GM19438 (cell line): ENCODE measurements around the gene SMAD6.
A peak's percentile ranks its signal among the peaks of the same experiment; 100 is the strongest.
"Not testable (repeated sequence)": the region's sequence is repeated elsewhere in the genome, so short reads cannot be mapped to it uniquely, and the experiment has no call there.

Experiments
- ATAC-seq: cut with Tn5 transposase; IDR thresholded peaks from one replicate; pipeline ENCODE4 v1.9.1; 2021; ENCODE audit warnings: low read depth; ENCODE audit not compliant: unreplicated experiment

Gene SMAD6

GRCh38 chr15:66753687-66754377, 51.8 kb downstream of the SMAD6 start:
- no peak for ATAC-seq

- no peak for ATAC-seq
Measured at GRCh38 chr15:66754789-66755188, 52.8 kb downstream of the SMAD6 start.

- ATAC-seq = no peak
Measured at GRCh38 chr15:66755298-66756068, 53.4 kb downstream of the SMAD6 start.

- no peak for ATAC-seq
Measured at GRCh38 chr15:66756295-66756694, 54.3 kb downstream of the SMAD6 start.

GRCh38 chr15:66757030-66757429, 55.0 kb downstream of the SMAD6 start:
- ATAC-seq = no peak

- no peak for ATAC-seq
Measured at GRCh38 chr15:66757521-66757920, 55.5 kb downstream of the SMAD6 start.

- ATAC-seq = not testable (repeated sequence)
Measured at GRCh38 chr15:66758217-66758616, 56.2 kb downstream of the SMAD6 start.

GRCh38 chr15:66758844-66759243, 56.8 kb downstream of the SMAD6 start:
- no peak for ATAC-seq

- no peak for ATAC-seq
Measured at GRCh38 chr15:66760097-66760967, 58.3 kb downstream of the SMAD6 start.

- no peak for ATAC-seq
Measured at GRCh38 chr15:66760968-66761725, 59.1 kb downstream of the SMAD6 start.

GRCh38 chr15:66761726-66762595, 59.9 kb downstream of the SMAD6 start:
- no peak for ATAC-seq

GRCh38 chr15:66763186-66764071, 61.4 kb downstream of the SMAD6 start:
- ATAC-seq = no peak

GRCh38 chr15:66764072-66764786, 62.2 kb downstream of the SMAD6 start:
- ATAC-seq = no peak

- ATAC-seq = peak; percentile 84
Measured at GRCh38 chr15:66765478-66766281, 63.6 kb downstream of the SMAD6 start.

GRCh38 chr15:66766282-66767230, 64.5 kb downstream of the SMAD6 start:
- no peak for ATAC-seq

- no peak for ATAC-seq
Measured at GRCh38 chr15:66767240-66767659, 65.2 kb downstream of the SMAD6 start.
